Measurements from ENCODE around the gene MOGAT1. TPM values are rescaled to one million over a fixed set of nuclear protein-coding genes. Genes with fewer than 3 reads are reported as not detected.
"Not testable (repeated sequence)": the region's sequence is repeated elsewhere in the genome, so short reads cannot be mapped to it uniquely, and the experiment has no call there.

Gene MOGAT1
- total RNA-seq, 2 donors from 2014 or later, result not detected

GRCh38 chr2:222689322-222689721 is 17.9 kb downstream of the MOGAT1 start:
- no peaks in the 10 kb centered on the region for H3K9me3 Mint-ChIP-seq
- H3K27me3 Mint-ChIP-seq, result no peaks in the 10 kb centered on the region
- ATAC-seq (replicated peaks), result no peak
- H3K4me3 Mint-ChIP-seq, result no peak overlapping the region
- H3K36me3 Mint-ChIP-seq (ENCODE audit: low read depth), result no peaks in the 10 kb centered on the region
- no peak overlapping the region for H3K27ac Mint-ChIP-seq
- peaks cover 8% of the 10 kb centered on the region for H3K4me1 Mint-ChIP-seq

GRCh38 chr2:222690564-222691200 is 19.2 kb downstream of the MOGAT1 start:
- no peak overlapping the region for H3K27ac Mint-ChIP-seq
- peak; percentile 90 for ATAC-seq (replicated peaks)
- H3K4me1 Mint-ChIP-seq, result peaks cover 8% of the 10 kb centered on the region
- no peaks in the 10 kb centered on the region for H3K9me3 Mint-ChIP-seq
- H3K36me3 Mint-ChIP-seq (ENCODE audit: low read depth), result no peaks in the 10 kb centered on the region
- no peaks in the 10 kb centered on the region for H3K27me3 Mint-ChIP-seq
- H3K4me3 Mint-ChIP-seq, result no peak overlapping the region

- not testable (repeated sequence) for H3K27me3 Mint-ChIP-seq; H3K36me3 Mint-ChIP-seq (ENCODE audit: low read depth); H3K9me3 Mint-ChIP-seq; H3K4me1 Mint-ChIP-seq; ATAC-seq (replicated peaks); H3K4me3 Mint-ChIP-seq; H3K27ac Mint-ChIP-seq
These were observed 22.0 kb downstream of the MOGAT1 start for GRCh38 chr2:222693413-222693812.

- Mint-ChIP-seq H3K9me3 (no peaks in the 10 kb centered on the region), H3K27ac (no peak overlapping the region), H3K27me3 (no peaks in the 10 kb centered on the region), H3K4me1 (no peaks in the 10 kb centered on the region), H3K36me3 (ENCODE audit: low read depth) (no peaks in the 10 kb centered on the region), H3K4me3 (no peak overlapping the region)
- ATAC-seq (replicated peaks), result peak; percentile 39
These were observed 22.4 kb downstream of the MOGAT1 start for GRCh38 chr2:222693837-222694236.

- Mint-ChIP-seq H3K4me1 (peaks cover 14% of the 10 kb centered on the region), H3K9me3 (no peaks in the 10 kb centered on the region), H3K27ac (no peak overlapping the region), H3K27me3 (peaks cover 18% of the 10 kb centered on the region), H3K4me3 (no peak overlapping the region), H3K36me3 (ENCODE audit: low read depth) (no peaks in the 10 kb centered on the region)
- no peak for ATAC-seq (replicated peaks)
These were observed 26.8 kb downstream of the MOGAT1 start for GRCh38 chr2:222698276-222698675.

- Mint-ChIP-seq H3K4me3 (peak overlapping the region; percentile 56), H3K27ac (peak overlapping the region; percentile 50), H3K36me3 (ENCODE audit: low read depth) (no peaks in the 10 kb centered on the region), H3K4me1 (peaks cover 14% of the 10 kb centered on the region), H3K9me3 (no peaks in the 10 kb centered on the region), H3K27me3 (peaks cover 29% of the 10 kb centered on the region)
- no peak for ATAC-seq (replicated peaks)
These were observed 29.8 kb downstream of the MOGAT1 start for GRCh38 chr2:222701233-222701632.

GRCh38 chr2:222701721-222702131 is 30.3 kb downstream of the MOGAT1 start:
- Mint-ChIP-seq H3K36me3 (ENCODE audit: low read depth) (no peaks in the 10 kb centered on the region), H3K9me3 (no peaks in the 10 kb centered on the region), H3K27ac (peak overlapping the region; percentile 50), H3K4me3 (peak overlapping the region; percentile 56), H3K4me1 (peaks cover 14% of the 10 kb centered on the region), H3K27me3 (peaks cover 32% of the 10 kb centered on the region)
- peak; percentile 64 for ATAC-seq (replicated peaks)

GRCh38 chr2:222703091-222703490 is 31.6 kb downstream of the MOGAT1 start:
- Mint-ChIP-seq H3K27ac (no peak overlapping the region), H3K4me1 (peaks cover 19% of the 10 kb centered on the region), H3K4me3 (no peak overlapping the region), H3K36me3 (ENCODE audit: low read depth) (no peaks in the 10 kb centered on the region), H3K27me3 (peaks cover 33% of the 10 kb centered on the region), H3K9me3 (no peaks in the 10 kb centered on the region)
- no peak for ATAC-seq (replicated peaks)

GRCh38 chr2:222703886-222704285 is 32.4 kb downstream of the MOGAT1 start:
- Mint-ChIP-seq H3K4me3 (no peak overlapping the region), H3K27ac (no peak overlapping the region), H3K9me3 (no peaks in the 10 kb centered on the region), H3K36me3 (ENCODE audit: low read depth) (no peaks in the 10 kb centered on the region), H3K27me3 (peaks cover 33% of the 10 kb centered on the region), H3K4me1 (peaks cover 19% of the 10 kb centered on the region)
- no peak for ATAC-seq (replicated peaks)

GRCh38 chr2:222706616-222707015 is 35.2 kb downstream of the MOGAT1 start:
- Mint-ChIP-seq H3K9me3 (no peaks in the 10 kb centered on the region), H3K4me1 (peaks cover 11% of the 10 kb centered on the region), H3K36me3 (ENCODE audit: low read depth) (no peaks in the 10 kb centered on the region), H3K27me3 (peaks cover 31% of the 10 kb centered on the region), H3K4me3 (no peak overlapping the region), H3K27ac (no peak overlapping the region)
- ATAC-seq (replicated peaks), result no peak

GRCh38 chr2:222707102-222707688 is 35.7 kb downstream of the MOGAT1 start:
- Mint-ChIP-seq H3K4me3 (no peak overlapping the region), H3K4me1 (peaks cover 6% of the 10 kb centered on the region), H3K9me3 (no peaks in the 10 kb centered on the region), H3K36me3 (ENCODE audit: low read depth) (no peaks in the 10 kb centered on the region), H3K27me3 (peaks cover 31% of the 10 kb centered on the region), H3K27ac (no peak overlapping the region)
- ATAC-seq (replicated peaks), result no peak

- Mint-ChIP-seq H3K36me3 (ENCODE audit: low read depth) (no peaks in the 10 kb centered on the region), H3K27ac (no peak overlapping the region), H3K4me3 (no peak overlapping the region), H3K4me1 (peaks cover 6% of the 10 kb centered on the region), H3K9me3 (no peaks in the 10 kb centered on the region), H3K27me3 (peaks cover 31% of the 10 kb centered on the region)
- ATAC-seq (replicated peaks), result peak; percentile 87
These were observed 36.3 kb downstream of the MOGAT1 start for GRCh38 chr2:222707689-222708273.

GRCh38 chr2:222708274-222708710 is 36.8 kb downstream of the MOGAT1 start:
- ATAC-seq (replicated peaks), result peak; percentile 54
- Mint-ChIP-seq H3K4me1 (peaks cover 6% of the 10 kb centered on the region), H3K27me3 (peaks cover 29% of the 10 kb centered on the region), H3K9me3 (no peaks in the 10 kb centered on the region), H3K4me3 (no peak overlapping the region), H3K27ac (no peak overlapping the region), H3K36me3 (ENCODE audit: low read depth) (no peaks in the 10 kb centered on the region)

GRCh38 chr2:222709191-222709891 is 37.9 kb downstream of the MOGAT1 start:
- no peaks in the 10 kb centered on the region for H3K36me3 Mint-ChIP-seq (ENCODE audit: low read depth)
- H3K27ac Mint-ChIP-seq, result no peak overlapping the region
- peak; percentile 35 for ATAC-seq (replicated peaks)
- peaks cover 34% of the 10 kb centered on the region for H3K27me3 Mint-ChIP-seq
- H3K4me3 Mint-ChIP-seq, result no peak overlapping the region
- H3K9me3 Mint-ChIP-seq, result no peaks in the 10 kb centered on the region
- H3K4me1 Mint-ChIP-seq, result peaks cover 6% of the 10 kb centered on the region

- peaks cover 6% of the 10 kb centered on the region for H3K4me1 Mint-ChIP-seq
- no peak overlapping the region for H3K27ac Mint-ChIP-seq
- no peak overlapping the region for H3K4me3 Mint-ChIP-seq
- no peaks in the 10 kb centered on the region for H3K36me3 Mint-ChIP-seq (ENCODE audit: low read depth)
- no peaks in the 10 kb centered on the region for H3K9me3 Mint-ChIP-seq
- ATAC-seq (replicated peaks), result no peak
- peaks cover 35% of the 10 kb centered on the region for H3K27me3 Mint-ChIP-seq
These were observed 39.3 kb downstream of the MOGAT1 start for GRCh38 chr2:222710736-222711135.

Data from activated T-helper 17 cell treated with anti-CD3 and anti-CD28 coated beads, Interleukin-2, amount 50 U/mL, for 72 hours (primary cell).